WTC11 (cell line): Measurements from ENCODE around the gene ANGEL2. TPM values are rescaled to one million over a fixed set of nuclear protein-coding genes. Genes with fewer than 3 reads are reported as not detected.

Source experiments
- ATAC-seq: fragments of 200-7000 bp; cut with Tn5 transposase; 2 replicates; pipeline ENCODE4 v1.10.0; 2021; ENCODE audit warnings: mild to moderate bottlenecking, moderate library complexity
- Bru-seq: library from RNA; stranded (reverse); fragments of 400-500 nt; gene quantifications from one replicate; lab custom pipeline; 2021; lab: Mats Ljungman, UMichigan
- CTCF ChIA-PET: fragments of 300-600 bp; sonication (Branson Sonifier 250); formaldehyde crosslinking; loops from one replicate; lab custom pipeline; 2021; ENCODE audit warnings: antibody characterized with exemption; lab: Charles Lee
- POLR2A ChIA-PET: fragments of 350-600 bp; sonication (Branson Sonifier 250); formaldehyde crosslinking; loops from one replicate; lab custom pipeline; 2021; ENCODE audit warnings: antibody characterized with exemption; lab: Charles Lee
- DNase-seq: peaks from one replicate; pipeline ENCODE4 v3.0.0; 2021; ENCODE audit warnings: low spot score
- H3K27ac Mint-ChIP-seq: 2 replicates; pipeline ENCODE4 v1.8.0; 2021; ENCODE audit warnings: mixed read lengths
- H3K27me3 Mint-ChIP-seq: 2 replicates; pipeline ENCODE4 v1.8.0; 2021; ENCODE audit warnings: low read depth, mild to moderate bottlenecking, moderate library complexity, mixed read lengths
- H3K36me3 Mint-ChIP-seq: 2 replicates; pipeline ENCODE4 v1.8.0; 2021; ENCODE audit warnings: mixed read lengths
- H3K4me1 Mint-ChIP-seq: 2 replicates; pipeline ENCODE4 v1.8.0; 2022; ENCODE audit warnings: mixed read lengths
- H3K4me3 Mint-ChIP-seq: 2 replicates; pipeline ENCODE4 v1.8.0; 2021; ENCODE audit warnings: mild to moderate bottlenecking, moderate library complexity, mixed read lengths
- H3K9me3 Mint-ChIP-seq: 2 replicates; pipeline ENCODE4 v1.8.0; 2021; ENCODE audit warnings: mixed read lengths
- AR ChIP-seq: fragments of 250-450 bp; sonication (Bioruptor Pico); IDR thresholded peaks from 2 replicates; pipeline ENCODE4 v1.9.0; 2021; ENCODE audit warnings: mild to moderate bottlenecking
- ATF1 ChIP-seq: sonication (generic); formaldehyde crosslinking; IDR thresholded peaks from 2 replicates; pipeline ENCODE4 v1.8.1; 2023; ENCODE audit warnings: mild to moderate bottlenecking, moderate library complexity, missing genetic modification reagents
- E2F1 ChIP-seq: sonication (generic); formaldehyde crosslinking; IDR thresholded peaks from 2 replicates; pipeline ENCODE4 v1.8.0; 2022; ENCODE audit warnings: mild to moderate bottlenecking, missing genetic modification reagents
- ETV6 ChIP-seq: sonication (generic); formaldehyde crosslinking; IDR thresholded peaks from 2 replicates; pipeline ENCODE4 v1.8.1; 2022; ENCODE audit warnings: mild to moderate bottlenecking, missing genetic modification reagents
- GABPB1 ChIP-seq: sonication (generic); formaldehyde crosslinking; IDR thresholded peaks from 2 replicates; pipeline ENCODE4 v1.8.1; 2023; ENCODE audit warnings: mild to moderate bottlenecking, missing genetic modification reagents
- GTF2I ChIP-seq: fragments of 250-450 bp; sonication (Bioruptor Pico); conservative IDR thresholded peaks from 2 replicates; pipeline ENCODE4 v1.4.0; 2021; ENCODE audit warnings: mild to moderate bottlenecking
- HMGXB4 ChIP-seq: sonication (generic); formaldehyde crosslinking; IDR thresholded peaks from 2 replicates; pipeline ENCODE4 v1.8.1; 2023; ENCODE audit warnings: mild to moderate bottlenecking, moderate library complexity, missing genetic modification reagents
- JAZF1 ChIP-seq: fragments of 250-450 bp; sonication (Bioruptor Pico); IDR thresholded peaks from 2 replicates; pipeline ENCODE4 v1.9.0; 2021; ENCODE audit warnings: moderate library complexity, mild to moderate bottlenecking, inconsistent platforms
- OVOL2 ChIP-seq: fragments of 250-450 bp; sonication (Bioruptor Pico); IDR thresholded peaks from 2 replicates; pipeline ENCODE4 v1.9.0; 2021; ENCODE audit warnings: mild to moderate bottlenecking, borderline replicate concordance
- PRRX2 ChIP-seq: fragments of 250-450 bp; sonication (Bioruptor Pico); IDR thresholded peaks from 2 replicates; pipeline ENCODE4 v1.8.0; 2021; ENCODE audit warnings: mild to moderate bottlenecking
- RELA ChIP-seq: sonication (generic); formaldehyde crosslinking; IDR thresholded peaks from 2 replicates; pipeline ENCODE4 v1.8.1; 2022; ENCODE audit warnings: missing genetic modification reagents, mild to moderate bottlenecking, borderline replicate concordance
- SOX15 ChIP-seq: fragments of 250-450 bp; sonication (Bioruptor Pico); IDR thresholded peaks from 2 replicates; pipeline ENCODE4 v1.9.0; 2021; ENCODE audit warnings: mild to moderate bottlenecking
- ZNF121 ChIP-seq: sonication (generic); formaldehyde crosslinking; IDR thresholded peaks from 2 replicates; pipeline ENCODE4 v1.8.0; 2023; ENCODE audit warnings: missing genetic modification reagents
- ZNF138 ChIP-seq: sonication (generic); formaldehyde crosslinking; conservative IDR thresholded peaks from 2 replicates; pipeline ENCODE4 v1.8.1; 2022; ENCODE audit warnings: mild to moderate bottlenecking, moderate library complexity, missing genetic modification reagents
- ZNF219 ChIP-seq: sonication (generic); formaldehyde crosslinking; IDR thresholded peaks from 2 replicates; pipeline ENCODE4 v1.8.0; 2023; ENCODE audit warnings: missing genetic modification reagents, mild to moderate bottlenecking, borderline replicate concordance
- ZNF317 ChIP-seq: sonication (generic); formaldehyde crosslinking; IDR thresholded peaks from 2 replicates; pipeline ENCODE4 v1.8.1; 2023; ENCODE audit warnings: low read depth, mild to moderate bottlenecking, moderate library complexity, missing genetic modification reagents, borderline replicate concordance
- ZNF396 ChIP-seq: fragments of 250-450 bp; sonication (Bioruptor Pico); IDR thresholded peaks from 2 replicates; pipeline ENCODE4 v1.8.0; 2021; ENCODE audit warnings: mild to moderate bottlenecking, moderate library complexity, borderline replicate concordance
- ZNF416 ChIP-seq: fragments of 250-450 bp; sonication (Bioruptor Pico); IDR thresholded peaks from 2 replicates; pipeline ENCODE4 v1.9.0; 2021; ENCODE audit warnings: mild to moderate bottlenecking, inconsistent platforms
- ZNF671 ChIP-seq: fragments of 250-450 bp; sonication (Bioruptor Pico); IDR thresholded peaks from 2 replicates; pipeline ENCODE4 v1.8.0; 2021; ENCODE audit warnings: mild to moderate bottlenecking
- long read RNA-seq, 3 experiments: library from RNA in 1 of 3; library from capped mRNA in 1 of 3; library from polyadenylated mRNA in 1 of 3; unstranded in 2 of 3; stranded (forward) in 1 of 3; transcript quantifications; one replicate each; pipeline ENCODE4 v2.0.0, GENCODE V29; 2021
- total RNA-seq: library from RNA; stranded (reverse); gene quantifications from 3 replicates; pipeline ENCODE4 v1.2.3, GENCODE V29; 2021
- TF ChIP-seq, protein P1 (sequence below): fragments of 250-450 bp; sonication (Bioruptor Pico); IDR thresholded peaks from 2 replicates; pipeline ENCODE4 v1.8.0; 2021; ENCODE audit warnings: mild to moderate bottlenecking
- TF ChIP-seq, protein P2 (sequence below): sonication (generic); formaldehyde crosslinking; IDR thresholded peaks from 2 replicates; pipeline ENCODE4 v1.8.1; 2023; ENCODE audit warnings: mild to moderate bottlenecking, missing genetic modification reagents
- TF ChIP-seq, protein P3 (sequence below): sonication (generic); formaldehyde crosslinking; IDR thresholded peaks from 2 replicates; pipeline ENCODE4 v1.8.1; 2022; ENCODE audit warnings: low read depth, mild to moderate bottlenecking, moderate library complexity, missing genetic modification reagents, borderline replicate concordance
- TF ChIP-seq, protein P4 (sequence below): fragments of 250-450 bp; sonication (Bioruptor Pico); IDR thresholded peaks from 2 replicates; pipeline ENCODE4 v1.9.0; 2021; ENCODE audit warnings: moderate library complexity, mild to moderate bottlenecking, inconsistent platforms, borderline replicate concordance
- TF ChIP-seq, protein P5 (sequence below): fragments of 250-450 bp; sonication (Bioruptor Pico); IDR thresholded peaks from 2 replicates; pipeline ENCODE4 v1.9.0; 2021; ENCODE audit warnings: mild to moderate bottlenecking

Gene ANGEL2
- total RNA-seq, result 38.6 to 41.7 TPM (median 40.2 TPM) in 3 replicates
- Bru-seq, nascent RNA, result percentile 92 among the genes with signal in this experiment
- long read RNA-seq, experiment 1, full-length matches to known transcripts, result 60 of 171 reads
- long read RNA-seq, experiment 1, partial matches to known transcripts, result 21 of 171 reads
- long read RNA-seq, experiment 1, other reads (novel, unspliced or antisense), result 90 of 171 reads
- long read RNA-seq, experiment 2, full-length matches to known transcripts, result 2 of 25 reads
- long read RNA-seq, experiment 2, partial matches to known transcripts, result 5 of 25 reads
- long read RNA-seq, experiment 2, other reads (novel, unspliced or antisense), result 18 of 25 reads
- long read RNA-seq, experiment 3, full-length matches to known transcripts, result 18 of 38 reads
- long read RNA-seq, experiment 3, partial matches to known transcripts, result 4 of 38 reads
- long read RNA-seq, experiment 3, other reads (novel, unspliced or antisense), result 16 of 38 reads

DNA sequence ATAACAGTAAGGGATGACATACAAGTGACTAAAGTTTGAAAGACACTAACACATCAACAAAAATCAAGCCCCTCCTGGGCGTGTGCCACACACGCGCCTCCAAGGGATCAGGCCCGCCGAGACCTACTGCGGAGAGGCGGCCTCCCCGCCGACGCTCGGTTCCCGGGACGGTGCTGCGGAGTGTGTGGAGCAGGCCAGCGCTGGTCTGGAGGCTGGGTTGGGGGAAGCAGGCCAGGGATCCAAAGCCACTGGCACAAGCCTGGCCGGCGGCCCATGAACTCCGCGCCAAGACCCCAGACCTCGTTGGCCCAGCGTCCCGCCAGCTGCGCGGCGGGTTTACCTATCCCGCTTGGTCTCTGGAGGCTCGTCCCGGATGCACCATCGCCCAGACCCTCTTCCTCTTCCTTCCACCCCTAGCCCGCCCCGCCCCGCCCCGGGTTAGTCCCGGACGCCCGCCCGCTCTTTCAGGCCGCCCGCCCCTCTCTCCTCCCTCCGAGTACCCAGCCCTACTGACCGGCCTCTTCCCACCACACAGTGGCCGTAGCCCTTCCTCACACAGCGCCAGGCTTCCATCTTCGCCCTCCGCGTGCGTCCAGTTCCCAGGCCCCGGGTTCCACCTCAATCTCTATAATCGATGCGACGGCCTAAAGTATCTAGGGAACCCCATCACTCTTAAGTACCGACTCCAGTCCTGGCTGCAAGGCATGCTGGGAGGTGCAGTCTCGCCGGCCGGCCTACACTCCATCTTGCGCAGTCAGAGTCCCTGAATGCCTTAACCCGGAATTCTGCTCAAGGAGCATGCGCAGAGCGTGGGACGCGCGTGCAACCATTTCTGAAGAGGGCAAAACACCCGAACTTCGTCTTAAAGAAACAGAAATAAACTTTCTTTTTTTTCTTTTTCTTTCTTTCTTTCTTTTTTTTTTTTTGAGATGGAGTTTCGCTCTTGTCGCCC lies at the start of gene ANGEL2:
TSS of gene ANGEL2 (minus strand) at position 769 of the 952 bp plus-strand sequence. CDS start at position 573, 196 bp downstream.
- peak within 1 kb of the TSS; percentile 99 for H3K27ac Mint-ChIP-seq
- H3K36me3 Mint-ChIP-seq, result peaks cover 12% of the 10 kb centered on the region
- H3K9me3 Mint-ChIP-seq, result no peaks in the 10 kb centered on the region
- DNase-seq (peak; percentile 95), ATAC-seq (peak; percentile 96)
- CTCF ChIA-PET, result no interaction called here
- H3K4me3 Mint-ChIP-seq, result peak within 1 kb of the TSS; percentile 97
- H3K4me1 Mint-ChIP-seq, result peaks cover 12% of the 10 kb centered on the region
- H3K27me3 Mint-ChIP-seq, result peaks cover 5% of the 10 kb centered on the region; the same call in 1 of the 2 replicates
- POLR2A ChIA-PET, result interaction anchor here (0.7 to 1.2 kb wide), 2 partner anchors 407 to 1587 kb away, joined by 3 to 4 read pairs; partner anchors contain the start of genes ATF3 and CENPF
- TF ChIP-seq JAZF1 (CRISPR knock-in tag) (no peak), ZNF416 (no peak), ZNF219 (CRISPR knock-in tag) (0 out of 2 replicates have a peak, but pooled peaks have one; percentile 37), HMGXB4 (CRISPR knock-in tag) (peak; percentile 71; the same call in 1 of the 2 replicates), ATF1 (no peak), ZNF317 (CRISPR knock-in tag) (no peak), GTF2I (CRISPR knock-in tag) (no peak), ZNF671 (CRISPR knock-in tag) (no peak), RELA (CRISPR knock-in tag) (no peak), AR (CRISPR knock-in tag) (no peak), PRRX2 (no peak), ZNF396 (CRISPR knock-in tag) (no peak), E2F1 (CRISPR knock-in tag) (0 out of 2 replicates have a peak, but pooled peaks have one; percentile 72), OVOL2 (CRISPR knock-in tag) (no peak), ZNF138 (CRISPR knock-in tag) (no peak), ETV6 (CRISPR knock-in tag) (no peak), SOX15 (CRISPR knock-in tag) (no peak), ZNF121 (CRISPR knock-in tag) (no peak), GABPB1 (CRISPR knock-in tag) (peak; percentile 18; the same call in 1 of the 2 replicates)
- TF ChIP-seq, protein P1, sequence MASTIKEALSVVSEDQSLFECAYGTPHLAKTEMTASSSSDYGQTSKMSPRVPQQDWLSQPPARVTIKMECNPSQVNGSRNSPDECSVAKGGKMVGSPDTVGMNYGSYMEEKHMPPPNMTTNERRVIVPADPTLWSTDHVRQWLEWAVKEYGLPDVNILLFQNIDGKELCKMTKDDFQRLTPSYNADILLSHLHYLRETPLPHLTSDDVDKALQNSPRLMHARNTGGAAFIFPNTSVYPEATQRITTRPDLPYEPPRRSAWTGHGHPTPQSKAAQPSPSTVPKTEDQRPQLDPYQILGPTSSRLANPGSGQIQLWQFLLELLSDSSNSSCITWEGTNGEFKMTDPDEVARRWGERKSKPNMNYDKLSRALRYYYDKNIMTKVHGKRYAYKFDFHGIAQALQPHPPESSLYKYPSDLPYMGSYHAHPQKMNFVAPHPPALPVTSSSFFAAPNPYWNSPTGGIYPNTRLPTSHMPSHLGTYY (CRISPR knock-in tag), result no peak
- TF ChIP-seq, protein P2, sequence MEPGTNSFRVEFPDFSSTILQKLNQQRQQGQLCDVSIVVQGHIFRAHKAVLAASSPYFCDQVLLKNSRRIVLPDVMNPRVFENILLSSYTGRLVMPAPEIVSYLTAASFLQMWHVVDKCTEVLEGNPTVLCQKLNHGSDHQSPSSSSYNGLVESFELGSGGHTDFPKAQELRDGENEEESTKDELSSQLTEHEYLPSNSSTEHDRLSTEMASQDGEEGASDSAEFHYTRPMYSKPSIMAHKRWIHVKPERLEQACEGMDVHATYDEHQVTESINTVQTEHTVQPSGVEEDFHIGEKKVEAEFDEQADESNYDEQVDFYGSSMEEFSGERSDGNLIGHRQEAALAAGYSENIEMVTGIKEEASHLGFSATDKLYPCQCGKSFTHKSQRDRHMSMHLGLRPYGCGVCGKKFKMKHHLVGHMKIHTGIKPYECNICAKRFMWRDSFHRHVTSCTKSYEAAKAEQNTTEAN (CRISPR knock-in tag), result peak; percentile 82; the same call in 1 of the 2 replicates
- TF ChIP-seq, protein P3, sequence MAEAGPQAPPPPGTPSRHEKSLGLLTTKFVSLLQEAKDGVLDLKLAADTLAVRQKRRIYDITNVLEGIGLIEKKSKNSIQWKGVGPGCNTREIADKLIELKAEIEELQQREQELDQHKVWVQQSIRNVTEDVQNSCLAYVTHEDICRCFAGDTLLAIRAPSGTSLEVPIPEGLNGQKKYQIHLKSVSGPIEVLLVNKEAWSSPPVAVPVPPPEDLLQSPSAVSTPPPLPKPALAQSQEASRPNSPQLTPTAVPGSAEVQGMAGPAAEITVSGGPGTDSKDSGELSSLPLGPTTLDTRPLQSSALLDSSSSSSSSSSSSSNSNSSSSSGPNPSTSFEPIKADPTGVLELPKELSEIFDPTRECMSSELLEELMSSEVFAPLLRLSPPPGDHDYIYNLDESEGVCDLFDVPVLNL, result no peak
- TF ChIP-seq, protein P4, sequence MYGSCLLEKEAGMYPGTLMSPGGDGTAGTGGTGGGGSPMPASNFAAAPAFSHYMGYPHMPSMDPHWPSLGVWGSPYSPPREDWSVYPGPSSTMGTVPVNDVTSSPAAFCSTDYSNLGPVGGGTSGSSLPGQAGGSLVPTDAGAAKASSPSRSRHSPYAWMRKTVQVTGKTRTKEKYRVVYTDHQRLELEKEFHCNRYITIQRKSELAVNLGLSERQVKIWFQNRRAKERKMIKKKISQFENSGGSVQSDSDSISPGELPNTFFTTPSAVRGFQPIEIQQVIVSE (CRISPR knock-in tag), result no peak
- TF ChIP-seq, protein P5, sequence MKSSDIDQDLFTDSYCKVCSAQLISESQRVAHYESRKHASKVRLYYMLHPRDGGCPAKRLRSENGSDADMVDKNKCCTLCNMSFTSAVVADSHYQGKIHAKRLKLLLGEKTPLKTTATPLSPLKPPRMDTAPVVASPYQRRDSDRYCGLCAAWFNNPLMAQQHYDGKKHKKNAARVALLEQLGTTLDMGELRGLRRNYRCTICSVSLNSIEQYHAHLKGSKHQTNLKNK, result no peak
